Renal pelvis (tissue), 12 donors: Measurements from ENCODE around the gene PIBF1. TPM values are rescaled to one million over a fixed set of nuclear protein-coding genes. Genes with fewer than 3 reads are reported as not detected.
"Not testable (repeated sequence)": the region's sequence is repeated elsewhere in the genome, so short reads cannot be mapped to it uniquely, and the experiment has no call there.

Experiments used
- DNase-seq: peaks from one replicate; pipeline ENCODE4 v3.0.0-alpha.2; 2013
- long read RNA-seq, 16 experiments: transcript quantifications; one replicate each; lab custom pipeline, GENCODE V29; 2026
- polyA plus RNA-seq, 3 donors: library from polyadenylated mRNA; unstranded; fragments of 120-200 nt; gene quantifications; one replicate each; pipeline ENCODE4 v1.2.1, GENCODE V29; 2013; ENCODE audit not compliant: insufficient read length in 3 of 3

The PIBF1 gene
- 10 to 100 TPM; 31.5 to 38.2 (median 38.1) TPM for polyA plus RNA-seq
- long read RNA-seq, donor 1, partial matches to known transcripts: 35 of 38 reads
- long read RNA-seq, donor 1, other reads (novel, unspliced or antisense): 0 of 38 reads
- long read RNA-seq, donor 2, transcript PIBF1-201 (18 exons, 3,154 nt): major isoform, 5 of 10 reads
- long read RNA-seq, donor 2, partial matches to known transcripts: 5 of 10 reads
- long read RNA-seq, donor 2, other reads (novel, unspliced or antisense): 0 of 10 reads
- long read RNA-seq, donor 3, transcript PIBF1-201 (18 exons, 3,154 nt): major isoform, 7 of 7 reads
- long read RNA-seq, donor 3, partial matches to known transcripts: 0 of 7 reads
- long read RNA-seq, donor 3, other reads (novel, unspliced or antisense): 0 of 7 reads
- long read RNA-seq, donor 4, partial matches to known transcripts: 0 of 4 reads
- long read RNA-seq, donor 4, other reads (novel, unspliced or antisense): 0 of 4 reads
- long read RNA-seq, donor 5, partial matches to known transcripts: 0 of 4 reads
- long read RNA-seq, donor 5, other reads (novel, unspliced or antisense): 0 of 4 reads
- long read RNA-seq, donor 6, partial matches to known transcripts: 7 of 11 reads
- long read RNA-seq, donor 6, other reads (novel, unspliced or antisense): 0 of 11 reads
- long read RNA-seq, donor 7, transcript PIBF1-201 (18 exons, 3,154 nt): major isoform, 5 of 13 reads
- long read RNA-seq, donor 7, partial matches to known transcripts: 8 of 13 reads
- long read RNA-seq, donor 7, other reads (novel, unspliced or antisense): 0 of 13 reads
- long read RNA-seq, donor 8, transcript PIBF1-201 (18 exons, 3,154 nt): major isoform, 6 of 6 reads
- long read RNA-seq, donor 8, partial matches to known transcripts: 0 of 6 reads
- long read RNA-seq, donor 8, other reads (novel, unspliced or antisense): 0 of 6 reads
- long read RNA-seq, donor 9, partial matches to known transcripts: 6 of 9 reads
- long read RNA-seq, donor 9, other reads (novel, unspliced or antisense): 0 of 9 reads
- long read RNA-seq, donor 10, transcript PIBF1-201 (18 exons, 3,154 nt): major isoform, 5 of 13 reads
- long read RNA-seq, donor 10, partial matches to known transcripts: 8 of 13 reads
- long read RNA-seq, donor 10, other reads (novel, unspliced or antisense): 0 of 13 reads
- long read RNA-seq, donor 11, partial matches to known transcripts: 0 of 2 reads
- long read RNA-seq, donor 11, other reads (novel, unspliced or antisense): 0 of 2 reads
- long read RNA-seq, donor 12, transcript PIBF1-201 (18 exons, 3,154 nt): major isoform, 8 of 17 reads
- long read RNA-seq, donor 12, partial matches to known transcripts: 9 of 17 reads
- long read RNA-seq, donor 12, other reads (novel, unspliced or antisense): 0 of 17 reads
- long read RNA-seq, donor 13: 0 reads
- long read RNA-seq, donor 14: 0 reads
- long read RNA-seq, donor 15: 0 reads
- long read RNA-seq, donor 16, transcript PIBF1-201 (18 exons, 3,154 nt): major isoform, 6 of 11 reads
- long read RNA-seq, donor 16, partial matches to known transcripts: 5 of 11 reads
- long read RNA-seq, donor 16, other reads (novel, unspliced or antisense): 0 of 11 reads

GRCh38 chr13:72781451-72782439 is at the start of gene PIBF1, which contains the start of gene DIS3:
TSS of gene PIBF1 (plus strand) at chr13:72782133. CDS start at chr13:72783470, 1,337 bp downstream.
TSS of gene DIS3 (minus strand) at chr13:72781900. CDS start at chr13:72781832, 68 bp downstream.
- peak; percentile 98 for DNase-seq

- DNase-seq: no peak
Observed at GRCh38 chr13:72737033-72737432, 44.9 kb upstream of the PIBF1 start.

GRCh38 chr13:72740015-72740414 is 41.9 kb upstream of the PIBF1 start:
- no peak for DNase-seq

DNA sequence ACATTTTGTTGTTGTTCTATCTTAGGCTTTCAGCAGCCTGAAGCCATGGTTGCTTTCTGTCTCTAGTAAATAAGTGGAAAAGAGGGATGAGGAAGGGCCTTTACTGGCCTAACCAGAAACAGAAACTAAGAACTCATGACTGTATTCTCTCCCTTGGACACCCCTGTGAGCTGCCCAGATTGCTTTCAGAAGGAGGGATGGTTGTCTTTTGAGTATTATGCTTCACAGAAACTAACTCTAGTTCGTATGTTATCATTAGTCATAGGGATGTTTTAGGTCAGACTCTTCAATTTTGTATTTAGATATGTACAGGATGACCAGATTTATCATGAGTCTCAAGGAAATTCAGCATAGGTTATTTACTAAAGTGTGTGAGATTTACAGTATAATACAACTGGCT is 36.7 kb upstream of the PIBF1 start:
- DNase-seq: no peak

GRCh38 chr13:72751220-72751619 is 30.7 kb upstream of the PIBF1 start:
- DNase-seq: no peak

DNA sequence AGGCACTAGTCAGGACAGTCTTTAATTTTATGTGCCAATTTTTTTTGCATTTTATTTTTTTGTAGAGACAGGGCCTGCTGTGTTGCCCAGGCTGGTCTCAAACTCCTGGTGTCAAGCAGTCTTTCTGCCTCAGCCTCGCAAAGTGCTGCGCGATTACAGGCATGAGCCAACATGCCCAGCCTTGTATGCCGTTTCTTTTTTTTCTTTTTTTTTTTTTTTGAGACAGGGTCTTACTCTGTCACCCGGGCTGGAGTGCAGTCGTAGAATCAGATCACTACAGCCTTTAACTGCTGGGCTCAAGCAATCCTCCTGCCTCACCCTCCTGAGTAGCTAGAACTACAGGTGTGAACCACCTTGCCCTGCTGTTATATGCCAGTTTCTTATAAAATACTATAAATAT is 27.8 kb upstream of the PIBF1 start:
- no peak for DNase-seq

DNA sequence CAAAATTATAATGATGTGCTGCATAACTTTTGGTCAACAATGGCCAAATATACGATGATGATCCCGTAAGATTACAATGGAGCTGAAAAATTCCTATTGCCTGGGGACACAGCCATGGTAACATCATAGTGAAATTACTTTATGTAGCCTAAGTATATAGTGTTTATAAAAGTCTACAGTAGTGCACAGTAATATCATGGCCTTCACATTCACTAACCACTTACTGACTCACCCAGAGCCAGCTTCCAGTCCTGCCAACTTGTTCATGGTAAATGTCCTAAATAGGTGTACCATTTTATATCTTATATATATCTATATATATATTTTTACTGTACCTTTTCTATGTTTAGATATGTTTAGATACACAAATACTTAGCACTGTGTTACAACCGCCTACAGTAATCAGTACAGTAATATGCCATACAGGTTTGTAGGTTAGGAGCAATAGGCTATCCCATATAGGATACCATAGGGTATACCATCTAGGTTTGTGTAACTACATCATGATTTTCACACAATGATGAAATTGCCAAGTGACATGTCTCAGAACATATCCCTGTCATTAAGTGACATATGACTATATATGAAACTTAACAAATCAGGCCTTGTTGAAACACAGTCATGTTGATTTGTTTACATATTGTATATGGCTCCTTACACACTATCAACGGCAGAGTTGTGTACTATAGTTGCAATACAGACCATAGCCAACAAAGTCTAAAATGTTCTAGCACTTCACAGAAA is 24.0 kb upstream of the PIBF1 start:
- no peak for DNase-seq

- DNase-seq: no peak
Observed at GRCh38 chr13:72760189-72760588, 21.7 kb upstream of the PIBF1 start.

DNA sequence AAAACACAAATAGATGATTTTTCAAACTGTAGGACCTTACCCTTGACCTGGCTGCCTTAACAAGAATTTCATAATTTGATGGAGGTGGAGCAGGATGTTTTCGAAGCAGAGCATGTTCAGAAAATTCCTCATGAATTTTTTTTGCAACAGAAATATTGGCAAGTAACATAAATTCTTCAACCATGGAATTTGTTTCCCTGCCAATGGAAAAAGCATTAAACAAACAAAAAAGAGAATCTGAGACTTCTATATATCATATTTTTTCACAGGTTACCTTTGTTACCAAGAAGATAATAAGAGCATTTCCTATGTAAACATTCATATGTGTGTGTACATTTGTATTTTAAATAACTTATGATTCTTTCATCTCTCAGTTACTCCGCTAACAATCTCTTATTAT is 18.5 kb upstream of the PIBF1 start:
- no peak for DNase-seq

- DNase-seq: no peak
Observed at GRCh38 chr13:72774019-72774418, 7.9 kb upstream of the PIBF1 start.

DNA sequence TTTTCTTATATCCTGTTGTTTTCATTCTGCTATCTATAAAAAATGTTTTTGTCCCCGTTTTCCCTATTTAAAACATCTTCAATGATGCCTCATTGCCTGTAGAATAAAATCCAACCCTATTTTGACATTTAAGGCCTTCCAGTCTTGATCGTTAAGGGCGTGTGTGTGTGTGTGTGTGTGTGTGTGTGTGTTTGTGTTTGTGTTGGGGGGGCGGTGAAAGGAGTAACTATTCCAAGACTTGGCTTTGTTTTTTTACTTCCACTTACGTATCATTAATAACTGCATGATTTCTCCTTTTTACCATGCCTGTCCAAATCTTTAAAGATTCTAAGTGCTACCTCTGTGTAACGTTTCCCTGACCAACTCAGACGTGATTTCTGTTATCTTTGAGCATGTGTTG is 784 bp downstream of the PIBF1 start:
- no peak for DNase-seq

- not testable (repeated sequence) for DNase-seq
Observed at GRCh38 chr13:72784679-72785078, 2.7 kb downstream of the PIBF1 start.

GRCh38 chr13:72788831-72789230 is 6.9 kb downstream of the PIBF1 start:
- DNase-seq: no peak

DNA sequence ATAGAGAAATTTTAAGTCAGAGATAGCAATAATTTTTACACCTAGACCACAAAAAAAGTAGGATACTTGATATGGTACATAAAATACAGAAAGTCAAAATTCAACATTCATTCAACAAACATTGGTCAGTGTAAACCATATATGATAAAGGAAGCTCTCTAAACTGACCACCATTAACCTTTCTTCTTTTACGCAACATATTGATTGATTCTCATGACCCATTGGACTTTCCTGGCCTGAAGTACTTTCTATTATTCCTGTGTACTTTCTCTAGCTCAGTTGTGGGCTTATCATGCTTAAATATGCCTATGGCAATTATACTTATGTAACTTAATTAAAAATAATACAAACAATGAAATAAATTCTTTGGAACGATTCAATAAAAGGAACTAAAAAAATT is 10.7 kb downstream of the PIBF1 start:
- DNase-seq: no peak

GRCh38 chr13:72798817-72799216 is 16.9 kb downstream of the PIBF1 start:
- DNase-seq: no peak

DNA sequence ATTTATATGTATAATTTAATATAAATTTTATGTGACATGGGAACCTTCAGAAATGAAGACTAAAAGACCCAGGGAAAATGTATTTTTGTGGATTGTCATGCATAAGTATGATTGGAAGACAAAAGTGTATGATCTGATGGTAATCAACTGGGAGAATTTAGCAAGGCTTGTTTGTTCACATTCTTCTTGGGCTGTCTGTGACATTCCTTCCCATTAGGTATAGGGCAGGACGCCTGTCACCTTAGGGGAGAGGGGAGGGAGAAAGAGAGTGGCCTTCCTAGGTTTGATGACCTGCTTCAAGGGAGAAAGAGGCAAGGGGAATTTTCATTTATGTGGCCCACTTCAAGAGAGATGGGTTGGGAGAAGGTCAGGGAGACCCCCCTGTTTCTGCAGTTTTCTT is 22.4 kb downstream of the PIBF1 start:
- DNase-seq: no peak

DNA sequence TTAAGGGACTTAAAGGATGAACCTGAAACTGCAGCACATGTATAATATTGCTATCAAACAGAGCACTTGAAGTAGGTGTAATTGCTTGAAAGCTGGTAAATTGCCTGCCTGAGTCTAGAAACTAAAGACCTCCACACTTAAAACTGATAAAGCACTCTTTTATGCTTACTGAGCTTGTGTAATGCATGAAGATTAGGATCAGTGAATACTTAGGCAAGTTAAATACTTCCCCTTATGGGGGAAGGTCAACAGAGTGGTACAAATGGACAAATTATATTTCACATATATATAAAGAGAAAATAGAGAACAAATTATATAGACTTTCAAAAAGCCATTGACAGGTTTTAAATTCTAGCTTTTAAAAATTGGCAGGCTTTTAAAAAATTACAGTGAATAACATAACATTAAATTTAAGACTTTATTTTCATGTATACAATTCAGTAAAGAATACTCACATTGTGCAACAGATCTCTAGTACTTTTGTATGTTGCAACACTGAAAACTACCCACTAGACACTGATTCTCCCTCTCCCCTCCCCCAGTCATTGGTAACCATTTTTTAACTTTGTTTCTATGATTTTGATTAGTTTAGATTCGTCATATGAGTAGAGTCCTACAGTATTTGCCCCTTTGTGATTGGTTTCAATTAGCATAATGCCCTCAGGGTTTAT is 23.9 kb downstream of the PIBF1 start:
- DNase-seq: no peak

GRCh38 chr13:72806514-72806913 is 24.6 kb downstream of the PIBF1 start:
- not testable (repeated sequence) for DNase-seq
